WERI-Rb-1 (cell line): ENCODE results near the gene DRD1.
A peak's percentile ranks its signal among the peaks of the same experiment; 100 is the strongest.

Source experiments
- DNase-seq: peaks from one replicate; pipeline ENCODE4 v3.0.0-alpha.2; 2020
- H3K27ac ChIP-seq: fragments of 250-450 bp; sonication (Bioruptor Pico); 2 replicates; pipeline ENCODE4 v1.5.1; 2020; ENCODE audit warnings: mild to moderate bottlenecking, moderate library complexity
- H3K27me3 ChIP-seq: fragments of 250-450 bp; sonication (Bioruptor Pico); 2 replicates; pipeline ENCODE4 v1.5.1; 2021; ENCODE audit warnings: mild to moderate bottlenecking, low read depth, moderate library complexity; ENCODE audit not compliant: insufficient read depth, severe bottlenecking
- H3K36me3 ChIP-seq: fragments of 250-450 bp; sonication (Bioruptor Pico); 2 replicates; pipeline ENCODE4 v1.5.1; 2020; ENCODE audit warnings: mild to moderate bottlenecking, moderate library complexity
- H3K4me3 ChIP-seq: 2 replicates; pipeline ENCODE4 v1.5.1; 2011; ENCODE audit warnings: low read depth, mild to moderate bottlenecking, control low read depth, low read length
- H3K9me3 ChIP-seq: fragments of 250-450 bp; sonication (Bioruptor Pico); 2 replicates; pipeline ENCODE4 v1.5.1; 2021; ENCODE audit warnings: mild to moderate bottlenecking, moderate library complexity; ENCODE audit not compliant: severe bottlenecking
- TF ChIP-seq, protein P1 (sequence below): IDR thresholded peaks from 2 replicates; pipeline ENCODE4 v1.5.1; 2011; ENCODE audit warnings: low read depth, mild to moderate bottlenecking, control low read depth, inconsistent platforms, low read length

The DRD1 gene

DNA sequence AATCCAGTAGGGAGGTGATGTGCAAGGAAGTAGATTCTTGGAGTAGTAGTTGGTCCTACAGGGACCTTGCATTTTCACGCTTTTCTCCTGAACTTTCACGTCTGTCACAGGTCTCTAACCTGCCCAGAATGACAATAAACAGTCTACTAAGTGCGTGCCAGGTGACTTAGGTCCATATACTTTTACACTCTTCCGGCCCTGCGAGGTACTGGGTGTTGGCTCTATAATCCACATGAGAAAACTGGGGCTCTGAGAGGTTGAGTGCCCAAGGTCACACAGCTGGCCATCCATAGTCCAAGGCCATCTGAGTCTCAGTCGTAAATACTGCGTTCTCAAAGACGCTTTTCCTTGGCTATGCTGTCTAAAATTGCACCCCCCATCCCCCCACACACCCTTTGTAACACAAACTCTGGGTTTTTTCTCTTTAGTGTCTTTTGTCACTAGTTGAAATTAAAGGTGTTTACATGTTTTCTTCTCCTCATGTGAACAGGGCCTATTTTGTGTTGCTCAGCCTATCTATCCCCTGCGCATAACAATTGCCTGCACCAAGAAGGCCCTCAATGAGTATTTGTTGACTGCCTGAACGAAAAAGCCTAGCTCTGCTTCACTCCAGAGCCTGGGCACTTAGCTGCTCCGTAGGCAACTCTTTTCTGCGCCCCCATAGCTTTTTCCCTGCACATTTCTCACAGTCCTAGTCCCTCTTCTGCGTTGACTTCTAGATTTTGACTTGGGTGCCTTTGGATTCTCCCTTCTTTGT lies 35.3 kb upstream of the DRD1 start:
- H3K27me3 ChIP-seq, result no peaks in the 10 kb centered on the region
- peak overlapping the region; percentile 88 for H3K27ac ChIP-seq
- no peak for DNase-seq
- TF ChIP-seq, protein P1, sequence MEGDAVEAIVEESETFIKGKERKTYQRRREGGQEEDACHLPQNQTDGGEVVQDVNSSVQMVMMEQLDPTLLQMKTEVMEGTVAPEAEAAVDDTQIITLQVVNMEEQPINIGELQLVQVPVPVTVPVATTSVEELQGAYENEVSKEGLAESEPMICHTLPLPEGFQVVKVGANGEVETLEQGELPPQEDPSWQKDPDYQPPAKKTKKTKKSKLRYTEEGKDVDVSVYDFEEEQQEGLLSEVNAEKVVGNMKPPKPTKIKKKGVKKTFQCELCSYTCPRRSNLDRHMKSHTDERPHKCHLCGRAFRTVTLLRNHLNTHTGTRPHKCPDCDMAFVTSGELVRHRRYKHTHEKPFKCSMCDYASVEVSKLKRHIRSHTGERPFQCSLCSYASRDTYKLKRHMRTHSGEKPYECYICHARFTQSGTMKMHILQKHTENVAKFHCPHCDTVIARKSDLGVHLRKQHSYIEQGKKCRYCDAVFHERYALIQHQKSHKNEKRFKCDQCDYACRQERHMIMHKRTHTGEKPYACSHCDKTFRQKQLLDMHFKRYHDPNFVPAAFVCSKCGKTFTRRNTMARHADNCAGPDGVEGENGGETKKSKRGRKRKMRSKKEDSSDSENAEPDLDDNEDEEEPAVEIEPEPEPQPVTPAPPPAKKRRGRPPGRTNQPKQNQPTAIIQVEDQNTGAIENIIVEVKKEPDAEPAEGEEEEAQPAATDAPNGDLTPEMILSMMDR, result no peak
- peak overlapping the region; percentile 87 for H3K4me3 ChIP-seq
- no peaks in the 10 kb centered on the region for H3K9me3 ChIP-seq
- H3K36me3 ChIP-seq, result peaks cover 39% of the 10 kb centered on the region

DNA sequence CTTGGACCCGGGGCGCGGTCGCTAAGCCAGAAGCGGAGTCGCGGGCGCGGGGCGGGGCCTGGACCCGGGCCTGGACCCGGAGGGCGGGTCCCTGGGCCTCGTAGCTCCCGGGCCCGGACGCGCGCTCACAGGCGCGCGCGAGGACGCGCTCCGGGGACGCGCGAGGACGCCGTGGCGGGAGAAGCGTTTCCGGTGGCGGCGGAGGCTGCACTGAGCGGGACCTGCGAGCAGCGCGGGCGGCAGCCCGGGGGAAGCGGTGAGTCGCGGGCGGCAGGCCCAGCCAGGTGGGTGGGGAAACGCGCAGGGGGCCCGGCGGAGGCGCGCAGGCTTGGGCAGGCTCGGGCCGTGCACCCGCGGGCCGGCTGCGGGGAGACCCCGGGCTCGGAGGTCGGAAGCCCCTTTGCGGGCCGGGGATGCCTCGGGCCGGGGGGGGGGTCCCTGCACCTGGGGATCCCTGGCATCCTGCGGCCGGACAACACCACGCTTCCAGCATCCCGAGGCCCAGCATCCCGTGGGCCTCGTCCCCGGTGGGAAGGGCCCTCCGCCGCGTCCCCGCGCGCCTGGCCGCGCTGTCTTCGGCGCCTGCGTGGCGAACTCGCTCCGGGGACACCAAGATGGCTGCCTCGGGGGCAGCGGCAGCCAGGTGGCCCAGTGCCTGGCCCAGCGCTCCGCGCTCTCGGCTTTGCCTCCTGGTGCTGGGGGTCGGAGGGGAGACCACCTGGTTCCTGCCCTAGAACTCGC lies 34.6 kb upstream of the DRD1 start, which contains the start of gene SFXN1:
Gene SFXN1 (plus strand): TSS at position 177 of the 741 bp plus-strand sequence. CDS start 13,544 bp downstream, outside the sequence.
- peak; percentile 83 for DNase-seq
- Histone ChIP-seq H3K27me3 (no peaks in the 10 kb centered on the region), H3K36me3 (peaks cover 33% of the 10 kb centered on the region), H3K4me3 (peak within 1 kb of the TSS; percentile 87), H3K9me3 (no peaks in the 10 kb centered on the region), H3K27ac (peak within 1 kb of the TSS; percentile 88)
- TF ChIP-seq, protein P1, result no peak

DNA sequence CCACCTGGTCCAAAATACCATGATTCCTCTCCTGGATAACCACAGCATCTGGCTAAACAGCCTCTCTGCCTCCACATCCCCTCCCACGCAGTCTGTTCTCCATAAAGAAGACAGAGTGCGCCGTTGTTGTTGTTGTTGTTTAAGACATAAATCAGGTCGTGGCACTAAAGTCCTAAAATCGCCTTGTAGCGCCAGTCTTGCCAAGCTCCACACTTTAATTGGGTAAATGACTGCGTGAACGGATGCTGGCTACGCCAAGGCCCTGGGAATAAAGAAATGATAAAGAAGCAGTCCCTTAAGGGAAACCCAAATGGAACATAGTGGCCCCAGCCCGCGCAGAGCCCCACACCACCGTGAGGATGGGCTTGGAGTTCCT lies 34.0 kb upstream of the DRD1 start:
- TF ChIP-seq, protein P1, result no peak
- no peak overlapping the region for H3K27ac ChIP-seq

DNA sequence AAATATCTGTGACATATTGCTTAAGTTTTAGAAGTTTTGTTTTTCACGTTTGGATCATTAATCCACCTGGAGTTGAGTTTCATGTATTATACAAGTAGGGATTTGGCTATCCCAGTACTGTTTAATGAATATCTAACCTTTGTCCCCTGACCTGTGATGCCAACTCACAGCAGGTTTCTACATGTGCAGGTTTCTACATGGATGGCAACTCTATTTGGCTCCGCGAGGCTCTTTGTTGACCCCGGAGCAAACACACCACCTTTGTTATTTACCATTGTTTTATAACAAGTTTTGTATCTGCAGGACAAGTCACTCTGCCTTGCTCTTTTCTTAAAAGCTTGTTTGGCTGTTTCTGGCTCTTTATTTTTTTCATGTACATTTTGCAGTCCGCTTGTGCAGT lies 33.5 kb upstream of the DRD1 start:
- TF ChIP-seq, protein P1, result no peak
- Histone ChIP-seq H3K4me3 (no peak overlapping the region), H3K36me3 (peaks cover 23% of the 10 kb centered on the region)

More for the DNA sequence above, 34.0 kb upstream of the DRD1 start:
- Histone ChIP-seq H3K27me3 (no peaks in the 10 kb centered on the region), H3K4me3 (peak overlapping the region; percentile 87), H3K9me3 (no peaks in the 10 kb centered on the region), H3K36me3 (peaks cover 28% of the 10 kb centered on the region)
- DNase-seq, result no peak

DNA sequence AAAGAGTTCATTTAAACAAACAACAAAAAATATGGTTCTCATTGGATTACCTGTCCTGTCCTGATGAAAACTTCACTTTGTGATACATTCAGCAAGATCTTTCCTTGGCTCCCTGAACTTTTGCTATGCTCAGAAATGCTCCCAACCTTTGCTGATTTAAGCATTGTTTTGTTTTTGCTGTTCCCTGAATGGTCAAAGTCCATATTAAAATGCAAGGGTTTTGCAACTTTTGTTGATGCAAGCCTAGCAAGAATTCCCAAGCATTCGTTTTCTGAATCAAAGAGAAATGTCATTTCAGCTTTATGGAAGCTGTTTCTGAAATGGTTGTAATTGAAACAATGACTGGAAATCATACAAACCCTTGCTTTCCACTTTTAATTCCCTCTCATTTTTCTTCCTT lies 31.3 kb upstream of the DRD1 start:
- Histone ChIP-seq H3K27ac (no peak overlapping the region), H3K9me3 (no peaks in the 10 kb centered on the region), H3K4me3 (no peak overlapping the region), H3K27me3 (no peaks in the 10 kb centered on the region), H3K36me3 (peaks cover 5% of the 10 kb centered on the region)
- no peak for DNase-seq
- TF ChIP-seq, protein P1, result no peak

More for the DNA sequence above, 33.5 kb upstream of the DRD1 start:
- H3K27ac ChIP-seq, result no peak overlapping the region
- no peak for DNase-seq
- H3K9me3 ChIP-seq, result no peaks in the 10 kb centered on the region
- no peaks in the 10 kb centered on the region for H3K27me3 ChIP-seq
